ENCODE results near the gene MTA3.
A peak's percentile ranks its signal among the peaks of the same experiment; 100 is the strongest.

MTA3 gene

DNA sequence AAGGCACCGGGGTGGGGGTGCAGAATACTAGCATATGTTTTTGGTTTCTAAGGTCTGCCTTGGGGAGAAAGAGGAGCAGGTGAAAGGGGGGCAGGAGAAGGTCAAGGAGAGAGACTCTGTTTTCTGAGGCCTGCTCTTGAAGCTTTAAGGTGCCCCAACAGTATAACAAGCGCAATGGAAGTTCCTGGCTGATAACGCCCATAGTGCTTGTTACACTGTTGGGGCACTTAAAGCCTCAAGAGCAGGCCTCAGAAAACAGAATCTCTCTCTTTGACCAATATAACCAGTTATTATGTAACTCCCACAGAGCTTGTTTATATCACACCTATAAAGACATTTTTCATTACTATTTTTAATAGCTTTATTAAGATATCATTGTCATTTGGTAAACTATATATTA, 179.0 kb downstream of the MTA3 start:
- TF ChIP-seq EGR1 (IDR thresholded peaks at IDR 0.05) (no peak), ZBTB7A (IDR thresholded peaks at IDR 0.05; ENCODE audit: low read depth) (no peak), FOXM1 (IDR thresholded peaks at IDR 0.05; ENCODE audit: borderline replicate concordance, low read depth) (no peak), CEBPB (IDR thresholded peaks at IDR 0.05) (no peak), REST (IDR thresholded peaks at IDR 0.05; ENCODE audit: low read depth) (no peak), TAF1 (IDR thresholded peaks at IDR 0.05; ENCODE audit: low read depth) (no peak), TEAD4 (IDR thresholded peaks at IDR 0.05) (no peak), EP300 (IDR thresholded peaks at IDR 0.05; ENCODE audit: borderline replicate concordance) (no peak)
- TF ChIP-seq, protein P1, sequence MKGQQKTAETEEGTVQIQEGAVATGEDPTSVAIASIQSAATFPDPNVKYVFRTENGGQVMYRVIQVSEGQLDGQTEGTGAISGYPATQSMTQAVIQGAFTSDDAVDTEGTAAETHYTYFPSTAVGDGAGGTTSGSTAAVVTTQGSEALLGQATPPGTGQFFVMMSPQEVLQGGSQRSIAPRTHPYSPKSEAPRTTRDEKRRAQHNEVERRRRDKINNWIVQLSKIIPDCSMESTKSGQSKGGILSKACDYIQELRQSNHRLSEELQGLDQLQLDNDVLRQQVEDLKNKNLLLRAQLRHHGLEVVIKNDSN (IDR thresholded peaks at IDR 0.05) = no peak

DNA sequence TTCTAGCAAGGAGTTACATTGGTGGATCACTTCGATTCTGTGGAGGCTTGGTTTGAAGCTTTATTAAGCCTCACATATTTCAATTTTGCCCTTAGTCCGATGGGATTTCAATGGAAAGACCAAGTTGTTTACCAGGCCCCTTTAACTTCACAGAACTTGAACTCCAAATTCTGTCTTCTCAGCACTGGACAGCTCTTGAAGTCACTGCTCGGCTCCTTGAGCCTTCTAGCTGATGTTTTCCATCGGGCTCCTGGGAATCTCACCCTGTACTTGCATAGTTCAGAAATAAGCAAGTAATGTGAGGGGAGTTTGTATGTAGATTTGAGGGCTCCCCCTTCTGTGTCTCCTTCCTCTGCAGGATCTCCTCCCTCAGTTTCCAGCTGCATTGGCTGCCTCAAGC, 180.4 kb downstream of the MTA3 start:
- no peak for TF ChIP-seq FOXM1 (IDR thresholded peaks at IDR 0.05; ENCODE audit: borderline replicate concordance, low read depth)
- no peak for TF ChIP-seq TCF12 (IDR thresholded peaks at IDR 0.05; ENCODE audit: low read depth)
- no peak for TF ChIP-seq CREB1 (IDR thresholded peaks at IDR 0.05; ENCODE audit: low read depth)
- peak; percentile 51; the same call in 1 of the 2 replicates for TF ChIP-seq REST (IDR thresholded peaks at IDR 0.05; ENCODE audit: low read depth)
- TF ChIP-seq, protein P2, sequence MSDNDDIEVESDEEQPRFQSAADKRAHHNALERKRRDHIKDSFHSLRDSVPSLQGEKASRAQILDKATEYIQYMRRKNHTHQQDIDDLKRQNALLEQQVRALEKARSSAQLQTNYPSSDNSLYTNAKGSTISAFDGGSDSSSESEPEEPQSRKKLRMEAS (IDR thresholded peaks at IDR 0.05) = no peak
- no peak for TF ChIP-seq TEAD4 (IDR thresholded peaks at IDR 0.05)
- no peak for TF ChIP-seq TAF1 (IDR thresholded peaks at IDR 0.05; ENCODE audit: low read depth)

GRCh38 chr2:42752314-42752713, 183.9 kb downstream of the MTA3 start:
- TF ChIP-seq, protein P2 (IDR thresholded peaks at IDR 0.05) = no peak
- no peak for TF ChIP-seq YY1 (IDR thresholded peaks at IDR 0.05; ENCODE audit: low read depth)
- no peak for TF ChIP-seq CREB1 (IDR thresholded peaks at IDR 0.05; ENCODE audit: low read depth)
- no peak for TF ChIP-seq ZBTB7A (IDR thresholded peaks at IDR 0.05; ENCODE audit: low read depth)
- TF ChIP-seq TCF12 (IDR thresholded peaks at IDR 0.05; ENCODE audit: low read depth) = no peak
- TF ChIP-seq REST (IDR thresholded peaks at IDR 0.05; ENCODE audit: low read depth) = no peak
- TF ChIP-seq TAF1 (IDR thresholded peaks at IDR 0.05; ENCODE audit: low read depth) = no peak

DNA sequence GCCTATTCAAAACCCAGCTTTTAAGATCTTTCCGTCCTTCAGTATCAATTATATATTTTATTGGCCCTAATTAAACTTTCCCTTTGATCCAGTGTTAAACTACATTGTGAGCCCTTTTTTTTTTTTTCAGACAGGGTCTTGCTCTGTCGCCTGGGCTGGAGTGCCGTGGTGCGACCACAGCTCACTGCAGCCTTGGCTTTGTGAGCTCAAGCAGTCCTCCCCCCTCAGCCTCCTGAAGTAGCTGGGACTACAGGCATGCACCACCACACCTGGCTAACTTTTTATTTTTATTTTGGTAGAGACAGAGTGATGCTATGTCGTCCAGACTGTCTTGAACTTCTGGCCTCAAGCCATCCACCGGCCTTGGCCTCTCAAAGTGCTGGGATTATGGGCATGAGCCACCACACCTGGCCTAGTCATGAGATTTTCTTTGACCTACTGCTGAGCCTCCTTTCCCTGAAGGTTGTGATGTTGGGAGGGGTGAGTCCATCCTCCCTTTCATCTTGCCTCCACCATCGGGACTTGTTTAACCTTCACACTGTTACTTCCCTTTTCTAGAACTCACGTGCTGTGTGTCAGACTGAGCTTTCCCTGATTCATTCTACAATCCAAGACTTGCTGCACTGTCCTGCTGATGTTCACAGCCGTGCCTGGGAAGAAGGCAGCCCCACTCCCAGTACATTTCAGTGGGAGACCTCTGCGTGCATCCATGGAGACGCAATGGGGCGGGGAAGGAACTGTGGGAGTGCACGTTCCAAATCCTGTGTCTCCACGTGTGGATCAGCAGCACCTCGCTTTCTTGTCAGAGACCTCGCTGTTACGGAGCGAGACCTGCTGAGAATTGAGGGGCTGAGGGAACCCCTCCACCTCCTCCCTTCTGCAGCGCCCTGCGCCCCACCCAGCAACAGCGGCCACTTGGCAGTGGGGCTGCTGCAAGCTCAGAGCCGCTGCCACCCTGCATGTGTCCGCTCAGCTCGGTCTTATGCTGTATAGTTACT, 184.7 kb downstream of the MTA3 start:
- TF ChIP-seq YY1 (IDR thresholded peaks at IDR 0.05; ENCODE audit: low read depth) (no peak), FOXM1 (IDR thresholded peaks at IDR 0.05; ENCODE audit: borderline replicate concordance, low read depth) (no peak), NFIC (IDR thresholded peaks at IDR 0.05) (no peak), CREB1 (IDR thresholded peaks at IDR 0.05; ENCODE audit: low read depth) (no peak), EGR1 (IDR thresholded peaks at IDR 0.05) (no peak), REST (IDR thresholded peaks at IDR 0.05; ENCODE audit: low read depth) (no peak), TCF12 (IDR thresholded peaks at IDR 0.05; ENCODE audit: low read depth) (no peak), EP300 (IDR thresholded peaks at IDR 0.05; ENCODE audit: borderline replicate concordance) (no peak), ZBTB7A (IDR thresholded peaks at IDR 0.05; ENCODE audit: low read depth) (no peak), CEBPB (IDR thresholded peaks at IDR 0.05) (no peak), RAD21 (IDR thresholded peaks at IDR 0.05; ENCODE audit: low read depth) (no peak), TEAD4 (IDR thresholded peaks at IDR 0.05) (no peak), TAF1 (IDR thresholded peaks at IDR 0.05; ENCODE audit: low read depth) (no peak)
- TF ChIP-seq, protein P2 (IDR thresholded peaks at IDR 0.05) = no peak
- TF ChIP-seq, protein P1 (IDR thresholded peaks at IDR 0.05) = no peak
